ENCODE measurements around the gene HOXD3.

The HOXD3 gene

GRCh38 chr2:176171351-176172006 lies 14.4 kb downstream of the HOXD3 start:
- in situ Hi-C loops (cut with MboI; ENCODE audit: low pct_unique_long_range_greater_than_20kb, low sequenced_read_pairs, unreplicated experiment), result no loop called here
- no peak for DNase-seq (ENCODE audit: low spot score)
- TF ChIP-seq CTCF (IDR thresholded peaks at IDR 0.05; ENCODE audit: extremely low read depth, insufficient read depth, missing control alignments), result no peak

GRCh38 chr2:176172007-176172894 lies 15.1 kb downstream of the HOXD3 start:
- TF ChIP-seq CTCF (IDR thresholded peaks at IDR 0.05; ENCODE audit: extremely low read depth, insufficient read depth, missing control alignments), result no peak
- DNase-seq (ENCODE audit: low spot score), result no peak
- in situ Hi-C loops (cut with MboI; ENCODE audit: low pct_unique_long_range_greater_than_20kb, low sequenced_read_pairs, unreplicated experiment), result no loop called here

GRCh38 chr2:176172895-176173566 lies 15.9 kb downstream of the HOXD3 start:
- no peak for DNase-seq (ENCODE audit: low spot score)
- TF ChIP-seq CTCF (IDR thresholded peaks at IDR 0.05; ENCODE audit: extremely low read depth, insufficient read depth, missing control alignments), result no peak
- in situ Hi-C loops (cut with MboI; ENCODE audit: low pct_unique_long_range_greater_than_20kb, low sequenced_read_pairs, unreplicated experiment), result no loop called here

- in situ Hi-C loops (cut with MboI; ENCODE audit: low pct_unique_long_range_greater_than_20kb, low sequenced_read_pairs, unreplicated experiment), result no loop called here
- DNase-seq (ENCODE audit: low spot score), result no peak
- TF ChIP-seq CTCF (IDR thresholded peaks at IDR 0.05; ENCODE audit: extremely low read depth, insufficient read depth, missing control alignments), result no peak
Observed at GRCh38 chr2:176173567-176174381, 16.7 kb downstream of the HOXD3 start.

GRCh38 chr2:176174382-176174823 lies 17.3 kb downstream of the HOXD3 start:
- in situ Hi-C loops (cut with MboI; ENCODE audit: low pct_unique_long_range_greater_than_20kb, low sequenced_read_pairs, unreplicated experiment), result no loop called here
- DNase-seq (ENCODE audit: low spot score), result no peak

More at GRCh38 chr2:176174382-176174823, 17.3 kb downstream of the HOXD3 start:
- TF ChIP-seq CTCF (IDR thresholded peaks at IDR 0.05; ENCODE audit: extremely low read depth, insufficient read depth, missing control alignments), result no peak

All from GM13977 (cell line).